MM.1S (cell line): ENCODE measurements around the gene FMOD.
"Not testable (repeated sequence)": the region's sequence is repeated elsewhere in the genome, so short reads cannot be mapped to it uniquely, and the experiment has no call there.

Experiments
- DNase-seq: peaks from one replicate; pipeline ENCODE4 v3.0.0-alpha.2; 2015
- H2AFZ ChIP-seq: fragments of 300-600 bp; sonication (generic); 2 replicates; pipeline ENCODE4 v1.6.0; 2016; ENCODE audit warnings: antibody characterized with exemption, low read length
- H3F3A ChIP-seq: fragments of 300-600 bp; sonication (generic); 2 replicates; pipeline ENCODE4 v1.6.1; 2016; ENCODE audit warnings: mild to moderate bottlenecking, antibody characterized with exemption, low read length, moderate library complexity, mixed read lengths; ENCODE audit not compliant: insufficient read depth
- H3K27ac ChIP-seq: fragments of 300-600 bp; sonication (generic); 2 replicates; pipeline ENCODE4 v1.5.1; 2016; ENCODE audit warnings: mild to moderate bottlenecking, low read length
- H3K27me3 ChIP-seq: fragments of 300-600 bp; sonication (generic); replicated peaks from 2 replicates; pipeline ENCODE4 v1.6.0; 2016; ENCODE audit warnings: low read length; ENCODE audit not compliant: insufficient read depth
- H3K36me3 ChIP-seq: fragments of 300-600 bp; sonication (generic); replicated peaks from 2 replicates; pipeline ENCODE4 v1.6.1; 2016; ENCODE audit warnings: mild to moderate bottlenecking, low read length, mixed read lengths; ENCODE audit not compliant: insufficient read depth
- H3K4me1 ChIP-seq: fragments of 300-600 bp; sonication (generic); 2 replicates; pipeline ENCODE4 v1.6.1; 2016; ENCODE audit warnings: low read length, mixed read lengths
- H3K4me2 ChIP-seq: fragments of 300-600 bp; sonication (generic); 2 replicates; pipeline ENCODE4 v1.6.0; 2016; ENCODE audit warnings: low read depth, low read length
- H3K4me3 ChIP-seq: fragments of 300-600 bp; sonication (generic); 2 replicates; pipeline ENCODE4 v1.5.1; 2016; ENCODE audit warnings: low read length, mixed read lengths
- H3K79me2 ChIP-seq: fragments of 300-600 bp; sonication (generic); 2 replicates; pipeline ENCODE4 v1.6.1; 2016; ENCODE audit warnings: mixed run types, low read length, mixed read lengths
- H3K9ac ChIP-seq: fragments of 300-600 bp; sonication (generic); 2 replicates; pipeline ENCODE4 v1.6.1; 2016; ENCODE audit warnings: low read length, mixed read lengths
- H3K9me2 ChIP-seq: fragments of 300-600 bp; sonication (generic); replicated peaks from 2 replicates; pipeline ENCODE4 v1.6.1; 2016; ENCODE audit warnings: mild to moderate bottlenecking, low read length, mixed read lengths; ENCODE audit not compliant: insufficient read depth
- H3K9me3 ChIP-seq: fragments of 300-600 bp; sonication (generic); replicated peaks from 2 replicates; pipeline ENCODE4 v1.6.1; 2016; ENCODE audit warnings: mild to moderate bottlenecking, low read length, mixed read lengths; ENCODE audit not compliant: insufficient read depth
- H4K20me1 ChIP-seq: fragments of 300-600 bp; sonication (generic); 2 replicates; pipeline ENCODE4 v1.6.1; 2016; ENCODE audit warnings: mild to moderate bottlenecking, low read length, moderate library complexity, mixed read lengths; ENCODE audit not compliant: insufficient read depth
- EZH2 ChIP-seq: fragments of 300-600 bp; sonication (generic); optimal IDR thresholded peaks from 2 replicates; pipeline ENCODE3; 2017; ENCODE audit warnings: low read depth, mild to moderate bottlenecking, antibody characterized with exemption, low read length, mixed read lengths
- EZH2phosphoT487 ChIP-seq: fragments of 300-600 bp; sonication (generic); IDR thresholded peaks from 2 replicates; pipeline ENCODE4 v1.6.1; 2018; ENCODE audit warnings: antibody characterized with exemption, low read length
- TF ChIP-seq, protein P1 (sequence below): fragments of 300-600 bp; sonication (generic); IDR thresholded peaks from 2 replicates; pipeline ENCODE4 v1.5.1; 2016; ENCODE audit warnings: antibody characterized with exemption, low read length, mixed read lengths

Gene FMOD

DNA sequence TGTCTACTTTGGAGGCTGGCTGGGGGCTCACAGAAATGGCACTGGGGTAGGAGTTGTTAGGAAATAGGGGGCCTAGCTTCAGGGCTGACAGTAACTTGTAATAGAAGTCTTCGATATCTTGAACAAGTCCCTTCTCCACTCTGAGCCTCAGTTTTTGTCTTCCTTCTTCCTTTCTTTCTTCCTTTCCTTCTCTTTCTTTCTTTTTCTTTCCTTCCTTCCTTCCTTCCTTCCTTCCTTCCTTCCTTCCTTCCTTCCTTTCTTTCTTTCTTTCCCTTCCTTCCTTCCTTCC is 32.7 kb downstream of the FMOD start:
- no peaks in the 10 kb centered on the region for H3K27me3 ChIP-seq
- no peak for DNase-seq
- H3F3A ChIP-seq, result peaks cover 46% of the 10 kb centered on the region
- TF ChIP-seq, protein P1, sequence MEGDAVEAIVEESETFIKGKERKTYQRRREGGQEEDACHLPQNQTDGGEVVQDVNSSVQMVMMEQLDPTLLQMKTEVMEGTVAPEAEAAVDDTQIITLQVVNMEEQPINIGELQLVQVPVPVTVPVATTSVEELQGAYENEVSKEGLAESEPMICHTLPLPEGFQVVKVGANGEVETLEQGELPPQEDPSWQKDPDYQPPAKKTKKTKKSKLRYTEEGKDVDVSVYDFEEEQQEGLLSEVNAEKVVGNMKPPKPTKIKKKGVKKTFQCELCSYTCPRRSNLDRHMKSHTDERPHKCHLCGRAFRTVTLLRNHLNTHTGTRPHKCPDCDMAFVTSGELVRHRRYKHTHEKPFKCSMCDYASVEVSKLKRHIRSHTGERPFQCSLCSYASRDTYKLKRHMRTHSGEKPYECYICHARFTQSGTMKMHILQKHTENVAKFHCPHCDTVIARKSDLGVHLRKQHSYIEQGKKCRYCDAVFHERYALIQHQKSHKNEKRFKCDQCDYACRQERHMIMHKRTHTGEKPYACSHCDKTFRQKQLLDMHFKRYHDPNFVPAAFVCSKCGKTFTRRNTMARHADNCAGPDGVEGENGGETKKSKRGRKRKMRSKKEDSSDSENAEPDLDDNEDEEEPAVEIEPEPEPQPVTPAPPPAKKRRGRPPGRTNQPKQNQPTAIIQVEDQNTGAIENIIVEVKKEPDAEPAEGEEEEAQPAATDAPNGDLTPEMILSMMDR, result no peak
- TF ChIP-seq EZH2, result no peak
- TF ChIP-seq EZH2phosphoT487, result no peak
- no peaks in the 10 kb centered on the region for H3K9me3 ChIP-seq
- no peak overlapping the region for H3K4me3 ChIP-seq
- H3K79me2 ChIP-seq, result peaks cover 23% of the 10 kb centered on the region
- H3K36me3 ChIP-seq, result no peaks in the 10 kb centered on the region
- no peaks in the 10 kb centered on the region for H4K20me1 ChIP-seq
- no peak overlapping the region for H3K4me2 ChIP-seq
- no peak overlapping the region for H2AFZ ChIP-seq
- H3K9me2 ChIP-seq, result no peaks in the 10 kb centered on the region
- H3K27ac ChIP-seq, result no peak overlapping the region
- peaks cover 43% of the 10 kb centered on the region for H3K4me1 ChIP-seq
- no peak overlapping the region for H3K9ac ChIP-seq

DNA sequence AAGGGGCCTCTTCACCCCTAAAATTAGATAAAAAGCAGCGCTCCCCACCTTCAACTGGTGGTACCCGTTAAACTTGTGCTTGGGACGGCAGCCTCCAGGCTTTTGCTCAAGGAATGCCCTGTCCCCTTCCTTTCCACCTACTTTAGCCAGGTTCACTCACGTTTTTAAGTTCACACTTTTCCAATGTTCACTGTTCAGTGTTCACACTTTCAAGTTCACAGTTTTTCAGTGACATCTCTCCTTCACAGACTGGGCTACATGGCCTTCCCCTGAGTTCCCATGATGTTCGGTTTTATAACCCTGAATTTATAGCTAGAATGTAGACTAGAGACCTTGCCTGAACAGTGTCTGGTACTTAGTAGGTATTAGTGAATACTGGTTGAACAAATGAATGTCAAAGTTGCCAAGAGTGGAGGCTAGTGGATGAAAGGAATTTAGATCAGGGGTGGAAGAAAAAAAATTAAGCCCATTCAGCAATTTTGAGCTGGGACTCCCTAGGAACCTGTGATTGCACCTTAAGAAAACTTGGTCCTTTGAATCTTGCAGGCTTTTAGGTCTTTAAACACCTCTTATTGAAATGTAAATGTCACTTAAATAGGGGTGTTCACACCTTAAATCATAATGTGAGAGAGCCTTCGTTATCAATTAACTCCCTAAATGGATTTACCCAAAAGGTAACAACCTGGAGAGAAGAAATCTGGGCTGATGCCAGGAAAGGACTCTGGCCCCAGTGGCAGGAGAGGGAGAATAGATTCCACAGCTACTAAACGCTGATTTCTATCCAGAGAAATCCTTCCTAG is 33.3 kb downstream of the FMOD start:
- Histone ChIP-seq H3K9me3 (no peaks in the 10 kb centered on the region), H3K9me2 (no peaks in the 10 kb centered on the region), H3K4me2 (no peak overlapping the region), H3K9ac (no peak overlapping the region), H3K4me1 (peaks cover 38% of the 10 kb centered on the region), H3K4me3 (no peak overlapping the region), H3K79me2 (peaks cover 18% of the 10 kb centered on the region), H3K27me3 (no peaks in the 10 kb centered on the region), H3F3A (peaks cover 45% of the 10 kb centered on the region), H3K27ac (no peak overlapping the region), H2AFZ (no peak overlapping the region), H4K20me1 (no peaks in the 10 kb centered on the region), H3K36me3 (no peaks in the 10 kb centered on the region)
- DNase-seq, result no peak
- TF ChIP-seq EZH2phosphoT487 (no peak), EZH2 (no peak)
- TF ChIP-seq, protein P1, result no peak

DNA sequence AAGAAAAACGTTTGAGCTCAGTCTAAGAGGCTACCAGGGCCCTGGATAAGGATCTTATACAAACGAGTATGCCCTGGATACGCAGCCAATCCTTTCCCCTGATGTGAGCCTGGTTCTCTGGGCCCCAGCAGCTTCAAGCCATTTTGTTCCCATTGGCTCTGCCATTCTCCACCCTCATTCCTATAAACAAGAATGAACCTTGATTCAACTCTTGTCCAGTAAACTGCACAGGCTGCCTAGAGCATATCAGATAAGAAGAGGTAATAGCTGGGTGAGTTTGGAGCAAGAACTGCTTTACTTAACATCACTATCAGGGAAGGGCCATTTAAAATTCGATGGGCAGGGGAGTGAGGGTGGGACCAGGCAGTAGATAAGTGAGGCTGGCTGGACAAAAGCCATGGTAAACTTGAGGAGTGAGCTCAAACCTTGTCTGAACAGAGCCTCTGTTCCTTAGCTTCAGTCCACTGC is 34.3 kb downstream of the FMOD start:
- H3K4me2 ChIP-seq, result no peak overlapping the region
- H2AFZ ChIP-seq, result no peak overlapping the region
- H3K9me3 ChIP-seq, result no peaks in the 10 kb centered on the region
- H3K4me1 ChIP-seq, result peaks cover 28% of the 10 kb centered on the region
- H3K9me2 ChIP-seq, result no peaks in the 10 kb centered on the region
- no peak overlapping the region for H3K9ac ChIP-seq
- H3K79me2 ChIP-seq, result peaks cover 10% of the 10 kb centered on the region
- H3K4me3 ChIP-seq, result no peak overlapping the region
- DNase-seq, result no peak
- H3F3A ChIP-seq, result peaks cover 41% of the 10 kb centered on the region
- no peaks in the 10 kb centered on the region for H4K20me1 ChIP-seq
- TF ChIP-seq, protein P1, result no peak
- TF ChIP-seq EZH2phosphoT487 (no peak), EZH2 (no peak)
- no peaks in the 10 kb centered on the region for H3K27me3 ChIP-seq
- H3K36me3 ChIP-seq, result no peaks in the 10 kb centered on the region
- no peak overlapping the region for H3K27ac ChIP-seq

DNA sequence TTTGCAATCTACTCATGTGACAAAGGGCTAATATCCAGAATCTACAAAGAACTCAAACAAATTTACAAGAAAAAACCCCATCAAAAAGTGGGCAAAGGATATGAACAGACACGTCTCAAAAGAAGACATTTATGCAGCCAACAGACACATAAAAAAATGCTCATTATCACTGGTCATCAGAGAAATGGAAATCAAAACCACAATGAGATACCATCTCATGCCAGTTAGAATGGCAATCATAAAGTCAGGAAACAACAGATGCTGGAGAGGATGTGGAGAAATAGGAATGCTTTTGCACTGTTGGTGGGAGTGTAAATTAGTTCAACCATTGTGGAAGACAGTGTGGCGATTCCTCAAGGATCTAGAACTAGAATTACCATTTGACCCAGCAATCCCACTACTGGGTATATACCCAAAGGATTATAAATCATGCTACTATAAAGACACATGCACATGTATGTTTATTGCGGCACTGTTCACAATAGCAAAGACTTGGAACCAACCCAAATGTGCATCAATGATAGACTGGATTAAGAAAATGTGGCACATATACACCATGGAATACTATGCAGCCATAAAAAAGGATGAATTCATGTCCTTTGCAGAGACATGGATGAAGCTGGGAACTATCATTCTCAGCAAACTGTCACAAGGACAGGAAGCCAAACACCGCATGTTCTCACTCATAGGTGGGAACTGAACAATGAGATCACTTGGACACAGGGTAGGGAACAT is 36.7 kb downstream of the FMOD start:
- H3F3A ChIP-seq, result peaks cover 47% of the 10 kb centered on the region

More for the DNA sequence above, 36.7 kb downstream of the FMOD start:
- not testable (repeated sequence) for H3K4me2 ChIP-seq, H3K9me3 ChIP-seq, DNase-seq, H3K27ac ChIP-seq, H3K4me3 ChIP-seq, H3K27me3 ChIP-seq, H2AFZ ChIP-seq, H3K9me2 ChIP-seq, H3K4me1 ChIP-seq, H3K9ac ChIP-seq, H3K36me3 ChIP-seq, H4K20me1 ChIP-seq
- peaks cover 13% of the 10 kb centered on the region for H3K79me2 ChIP-seq
